Measurements from ENCODE around the gene TFAP2A.

TFAP2A gene

GRCh38 chr6:10426781-10427279 is 12.0 kb upstream of the TFAP2A start:
- no peak for DNase-seq (ENCODE audit: extremely low read depth in 1 of 2, low read depth in 1 of 2)

- no peak for DNase-seq (ENCODE audit: extremely low read depth in 1 of 2, low read depth in 1 of 2)
Observed at GRCh38 chr6:10425975-10426780, 11.3 kb upstream of the TFAP2A start.

DNA sequence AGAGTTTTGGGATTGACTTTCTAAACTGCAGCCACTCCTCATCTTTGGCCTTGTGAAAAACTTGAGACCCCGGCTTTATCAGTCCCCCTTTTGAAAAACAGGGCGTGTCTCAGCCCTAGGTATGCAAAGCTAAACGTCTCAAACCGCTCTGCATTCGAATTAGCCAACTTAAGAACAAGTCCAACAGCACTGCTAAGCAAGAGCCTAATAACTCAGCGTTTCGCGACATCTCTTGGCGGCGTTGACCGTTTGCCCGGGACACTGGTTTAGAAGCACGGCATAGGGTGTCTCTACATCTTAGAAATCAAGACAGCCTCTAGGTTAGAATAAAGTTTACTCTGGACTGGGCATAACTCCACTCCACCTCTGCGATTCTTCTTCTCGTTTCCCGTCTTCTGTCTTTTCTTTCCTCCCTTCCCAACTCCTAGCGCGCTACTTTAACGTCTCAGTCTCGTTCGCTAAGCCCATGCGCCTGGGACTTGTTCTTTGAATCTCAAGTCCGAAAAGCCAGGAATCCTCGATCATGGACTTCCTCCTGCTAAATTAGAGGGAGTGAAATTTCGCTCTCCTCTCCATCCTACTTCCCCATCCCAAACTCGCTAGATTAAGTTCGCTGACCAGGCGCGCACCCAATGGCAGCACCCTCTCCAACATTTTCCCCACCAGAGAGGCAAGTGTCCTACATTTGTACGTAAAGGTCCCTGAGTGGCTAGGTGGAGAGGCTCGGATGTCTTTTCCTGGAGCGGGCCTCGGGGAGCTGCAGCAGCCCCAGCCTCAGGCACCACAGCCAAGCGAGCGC is 10.5 kb upstream of the TFAP2A start:
- DNase-seq (ENCODE audit: extremely low read depth in 1 of 2, low read depth in 1 of 2), result no peak

- no peak for DNase-seq (ENCODE audit: extremely low read depth in 1 of 2, low read depth in 1 of 2)
Observed at GRCh38 chr6:10424040-10424439, 9.2 kb upstream of the TFAP2A start.

GRCh38 chr6:10422737-10423034 is 7.8 kb upstream of the TFAP2A start:
- DNase-seq (ENCODE audit: extremely low read depth in 1 of 2, low read depth in 1 of 2), result no peak

GRCh38 chr6:10421921-10422736 is 7.3 kb upstream of the TFAP2A start:
- DNase-seq (ENCODE audit: extremely low read depth in 1 of 2, low read depth in 1 of 2), result no peak

- no peak for DNase-seq (ENCODE audit: extremely low read depth in 1 of 2, low read depth in 1 of 2)
Observed at GRCh38 chr6:10421158-10421920, 6.5 kb upstream of the TFAP2A start.

- DNase-seq (ENCODE audit: extremely low read depth in 1 of 2, low read depth in 1 of 2), result no peak
Observed at GRCh38 chr6:10420546-10421157, 5.8 kb upstream of the TFAP2A start.

GRCh38 chr6:10419749-10420545 is 5.1 kb upstream of the TFAP2A start:
- no peak for DNase-seq (ENCODE audit: extremely low read depth in 1 of 2, low read depth in 1 of 2)

GRCh38 chr6:10418862-10419748 is 4.2 kb upstream of the TFAP2A start:
- DNase-seq (ENCODE audit: extremely low read depth in 1 of 2, low read depth in 1 of 2), result no peak

DNA sequence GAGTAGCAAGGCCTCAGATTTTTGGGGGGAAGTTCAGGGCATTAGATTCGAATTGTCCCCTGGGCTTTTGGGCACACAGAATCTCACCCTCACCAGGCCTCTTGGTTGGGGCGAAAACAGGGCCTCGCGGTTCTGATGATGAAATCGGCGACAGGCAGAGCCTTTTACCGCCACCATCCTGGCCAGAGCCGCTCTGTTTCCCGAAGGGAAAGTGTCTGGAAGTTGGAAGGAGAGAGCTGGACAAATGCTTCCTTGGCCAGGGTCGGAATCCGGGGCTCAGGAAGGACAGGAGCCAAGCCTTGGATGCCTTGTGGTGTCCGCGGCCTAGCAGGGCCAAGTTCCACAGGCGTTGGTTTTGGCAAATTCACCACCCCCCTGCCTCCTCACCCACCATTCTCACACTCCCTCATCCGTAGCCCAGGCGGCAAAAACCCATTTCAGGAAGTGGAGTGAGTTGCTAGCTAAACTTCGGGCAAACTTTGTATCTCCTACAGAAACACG is 3.5 kb upstream of the TFAP2A start:
- no peak for DNase-seq (ENCODE audit: extremely low read depth in 1 of 2, low read depth in 1 of 2)

DNA sequence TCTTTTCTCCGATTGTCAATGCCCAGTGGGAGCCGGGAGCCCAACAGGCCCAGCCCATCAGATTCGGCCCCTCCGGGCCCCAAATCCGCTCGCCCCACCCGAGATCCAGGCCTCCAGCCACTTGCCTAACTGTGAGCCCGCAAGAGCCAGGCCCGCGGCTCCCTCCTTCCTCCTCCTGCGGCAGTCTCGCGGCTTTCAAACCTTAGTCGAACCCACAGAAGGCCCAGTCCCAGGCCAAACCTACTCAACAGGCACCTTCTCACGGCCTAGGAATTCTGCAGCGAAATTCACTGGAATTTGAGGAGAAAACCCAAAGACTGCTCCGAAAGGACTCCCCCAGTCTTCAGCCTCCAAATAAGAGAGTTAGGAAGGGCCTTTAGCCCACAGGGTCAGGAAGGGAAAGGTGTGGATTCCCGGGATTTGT is 2.8 kb upstream of the TFAP2A start:
- DNase-seq (ENCODE audit: extremely low read depth in 1 of 2, low read depth in 1 of 2), result no peak

- no peak for DNase-seq (ENCODE audit: extremely low read depth in 1 of 2, low read depth in 1 of 2)
Observed at GRCh38 chr6:10416863-10417641, 2.2 kb upstream of the TFAP2A start.

- no peak for DNase-seq (ENCODE audit: extremely low read depth in 1 of 2, low read depth in 1 of 2)
Observed at GRCh38 chr6:10416516-10416862, 1.6 kb upstream of the TFAP2A start.

GRCh38 chr6:10415617-10416480 is 975 bp upstream of the TFAP2A start:
- DNase-seq (ENCODE audit: extremely low read depth in 1 of 2, low read depth in 1 of 2), result no peak
